ENCODE results near the gene PBX4.
A peak's percentile ranks its signal among the peaks of the same experiment; 100 is the strongest.

PBX4 gene

DNA sequence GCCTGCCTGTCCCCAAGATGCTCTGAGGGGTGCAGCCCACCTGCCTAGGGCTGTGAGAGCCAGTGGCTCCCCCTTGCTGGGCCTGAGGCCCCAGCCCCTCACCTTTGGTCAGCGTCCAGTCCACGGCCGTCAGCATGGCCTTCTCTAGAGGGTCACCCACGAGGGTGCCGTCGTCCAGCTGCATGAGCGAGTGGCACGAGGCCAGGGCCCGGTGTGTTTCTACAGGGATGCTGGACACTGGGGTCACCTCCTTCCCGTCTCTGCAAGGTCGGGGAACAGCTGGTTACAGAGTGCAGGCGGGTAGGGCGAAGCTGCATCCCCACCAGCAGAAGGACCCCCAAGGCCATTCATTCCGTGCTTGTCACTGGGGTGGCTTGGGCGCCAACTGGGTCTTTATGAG, 36.0 kb upstream of the PBX4 start:
- Mint-ChIP-seq H3K4me1 (no peaks in the 10 kb centered on the region), H3K27ac (no peak overlapping the region), H3K9me3 (no peaks in the 10 kb centered on the region), H3K27me3 (no peaks in the 10 kb centered on the region), H3K4me3 (no peak overlapping the region), H3K36me3 (peaks cover 68% of the 10 kb centered on the region)
- no peak for ATAC-seq

DNA sequence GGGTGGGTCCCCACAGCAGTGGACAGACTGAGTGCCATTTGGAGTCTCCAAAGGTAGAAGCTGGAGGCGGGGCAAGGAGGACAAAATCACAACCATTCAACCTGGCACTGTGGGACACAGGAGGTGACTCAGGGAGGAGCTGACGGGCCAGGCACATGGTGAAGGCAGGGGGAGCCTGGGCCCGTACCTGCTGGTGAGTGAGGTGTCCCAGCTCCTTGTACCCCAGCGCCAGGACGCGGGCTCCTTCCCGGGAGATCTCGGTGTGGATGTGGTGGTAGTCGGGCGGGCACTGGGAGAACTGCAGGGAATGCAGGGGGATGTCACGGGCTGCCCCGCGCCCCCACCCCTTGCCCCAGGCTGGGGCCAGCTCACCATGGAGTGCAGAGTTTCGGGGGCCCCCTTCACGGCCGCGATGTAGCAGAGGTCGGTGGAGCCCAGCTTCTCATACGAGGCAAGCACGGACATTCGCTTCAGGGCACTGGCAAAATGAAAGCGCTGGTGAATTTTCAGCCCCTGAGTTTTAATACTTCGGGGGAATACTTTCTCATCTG, 35.2 kb upstream of the PBX4 start:
- H3K9me3 Mint-ChIP-seq = no peaks in the 10 kb centered on the region
- no peaks in the 10 kb centered on the region for H3K4me1 Mint-ChIP-seq
- H3K27me3 Mint-ChIP-seq = no peaks in the 10 kb centered on the region
- H3K36me3 Mint-ChIP-seq = peaks cover 72% of the 10 kb centered on the region
- no peak overlapping the region for H3K4me3 Mint-ChIP-seq
- H3K27ac Mint-ChIP-seq = no peak overlapping the region
- ATAC-seq = no peak

DNA sequence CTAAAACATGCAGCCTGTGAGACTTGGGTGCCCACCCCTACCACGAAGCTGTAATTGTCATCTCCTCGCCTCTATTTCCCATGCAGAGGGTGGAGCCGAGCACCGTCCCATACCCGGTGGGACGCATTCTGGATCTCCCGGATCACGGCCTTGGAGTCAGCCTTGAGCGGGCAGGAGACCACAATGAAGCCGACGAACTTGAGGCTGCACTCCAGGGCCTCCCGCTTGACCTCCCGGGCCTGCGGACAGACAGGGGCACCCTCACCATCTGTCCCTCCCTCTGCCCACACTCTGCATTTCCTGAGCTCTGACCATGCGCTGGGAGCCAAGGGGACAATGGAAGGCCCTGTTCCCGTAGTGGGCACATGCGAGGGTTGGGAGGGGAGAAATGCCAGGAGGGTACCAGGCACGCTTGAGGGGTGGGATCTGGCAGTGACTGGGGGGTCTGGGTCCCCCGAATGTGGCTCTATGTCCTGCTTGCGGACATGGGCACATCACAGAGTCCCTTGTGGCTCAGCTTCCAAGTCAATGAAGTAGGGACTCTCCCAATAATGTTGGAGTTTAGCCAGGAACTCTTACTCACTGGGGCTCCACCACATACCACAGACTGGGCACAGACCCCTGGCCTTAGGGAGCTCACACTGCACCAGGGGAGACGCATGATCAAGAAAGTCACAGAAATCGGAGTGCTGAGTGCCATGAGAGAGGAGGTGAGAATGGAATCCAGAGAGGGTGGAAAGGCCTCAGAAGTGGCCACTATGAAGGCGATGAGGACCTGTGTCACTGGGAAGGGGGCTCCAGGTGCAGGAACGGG, 34.2 kb upstream of the PBX4 start:
- H3K4me1 Mint-ChIP-seq = no peaks in the 10 kb centered on the region
- H3K9me3 Mint-ChIP-seq = no peaks in the 10 kb centered on the region
- no peaks in the 10 kb centered on the region for H3K27me3 Mint-ChIP-seq
- no peak overlapping the region for H3K27ac Mint-ChIP-seq
- no peak for ATAC-seq
- no peak overlapping the region for H3K4me3 Mint-ChIP-seq
- peaks cover 73% of the 10 kb centered on the region for H3K36me3 Mint-ChIP-seq

DNA sequence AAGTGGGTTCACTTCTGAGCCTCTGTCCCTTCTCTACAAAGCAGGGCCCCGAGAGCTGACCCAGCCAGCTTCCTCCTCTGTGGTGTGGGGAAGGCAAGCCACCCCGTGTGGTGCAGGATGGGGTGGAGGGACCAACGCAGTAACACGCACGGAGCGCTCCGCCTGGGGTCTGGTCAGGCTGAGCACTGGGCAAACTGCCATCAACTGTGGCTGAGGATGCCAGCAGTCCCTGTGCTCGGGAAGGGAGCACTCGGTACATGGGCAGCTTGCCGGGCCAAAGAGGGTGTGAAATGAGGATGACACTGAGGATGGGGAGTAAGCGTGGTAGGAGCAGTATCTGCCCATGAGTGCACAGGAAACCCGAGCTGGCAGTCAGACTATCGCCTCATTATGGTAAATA, 32.6 kb upstream of the PBX4 start:
- ATAC-seq = no peak
- Mint-ChIP-seq H3K36me3 (peaks cover 73% of the 10 kb centered on the region), H3K27ac (no peak overlapping the region)

DNA sequence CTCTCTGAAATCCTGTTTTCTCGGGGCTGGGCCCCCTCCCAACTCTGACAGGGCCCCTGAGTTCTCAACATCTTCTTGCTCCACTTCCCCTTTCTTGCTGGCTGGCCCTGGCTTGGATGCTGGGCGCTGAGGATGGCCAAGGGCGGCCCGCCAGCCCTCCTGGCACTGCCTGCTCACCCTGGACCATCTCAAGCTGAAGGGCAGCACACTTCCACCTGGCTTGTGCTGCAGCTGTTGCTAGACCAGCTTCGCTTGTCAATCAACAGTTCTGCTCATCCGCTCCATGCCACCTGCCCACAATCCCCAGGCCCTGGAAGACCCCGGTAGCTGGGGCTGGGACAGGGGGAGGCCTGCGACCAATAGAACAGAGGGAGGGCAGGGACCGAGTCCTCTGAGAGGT, 31.8 kb upstream of the PBX4 start:
- Mint-ChIP-seq H3K27me3 (no peaks in the 10 kb centered on the region), H3K4me1 (no peaks in the 10 kb centered on the region), H3K9me3 (no peaks in the 10 kb centered on the region), H3K27ac (no peak overlapping the region), H3K36me3 (peaks cover 73% of the 10 kb centered on the region), H3K4me3 (no peak overlapping the region)
- ATAC-seq = no peak

More for the DNA sequence above, 32.6 kb upstream of the PBX4 start:
- Mint-ChIP-seq H3K4me1 (no peaks in the 10 kb centered on the region), H3K4me3 (no peak overlapping the region), H3K27me3 (no peaks in the 10 kb centered on the region), H3K9me3 (no peaks in the 10 kb centered on the region)

DNA sequence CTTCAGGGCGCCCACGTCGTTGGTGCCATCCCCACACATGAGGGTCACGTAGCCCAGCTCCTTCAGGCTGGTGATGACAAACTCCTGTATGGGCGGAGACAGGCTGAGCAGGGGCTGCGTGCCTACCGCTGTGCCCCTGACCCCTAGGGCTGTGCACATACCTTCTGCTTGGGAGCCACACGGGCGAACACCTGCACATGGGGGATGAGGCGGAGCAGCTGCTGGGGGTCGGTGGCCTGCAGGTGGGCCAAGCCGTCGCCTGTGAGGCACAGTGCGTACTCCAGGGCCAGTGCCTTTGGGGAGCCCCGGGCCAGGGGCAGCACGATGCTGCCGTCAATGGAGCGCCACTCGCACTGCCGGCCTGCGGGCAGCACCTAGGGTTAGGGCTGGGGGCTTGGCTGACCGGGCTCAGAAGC, 31.1 kb upstream of the PBX4 start:
- Mint-ChIP-seq H3K36me3 (peaks cover 73% of the 10 kb centered on the region), H3K9me3 (no peaks in the 10 kb centered on the region), H3K4me1 (no peaks in the 10 kb centered on the region), H3K4me3 (no peak overlapping the region), H3K27ac (peak overlapping the region; percentile 61), H3K27me3 (no peaks in the 10 kb centered on the region)
- ATAC-seq = no peak

DNA sequence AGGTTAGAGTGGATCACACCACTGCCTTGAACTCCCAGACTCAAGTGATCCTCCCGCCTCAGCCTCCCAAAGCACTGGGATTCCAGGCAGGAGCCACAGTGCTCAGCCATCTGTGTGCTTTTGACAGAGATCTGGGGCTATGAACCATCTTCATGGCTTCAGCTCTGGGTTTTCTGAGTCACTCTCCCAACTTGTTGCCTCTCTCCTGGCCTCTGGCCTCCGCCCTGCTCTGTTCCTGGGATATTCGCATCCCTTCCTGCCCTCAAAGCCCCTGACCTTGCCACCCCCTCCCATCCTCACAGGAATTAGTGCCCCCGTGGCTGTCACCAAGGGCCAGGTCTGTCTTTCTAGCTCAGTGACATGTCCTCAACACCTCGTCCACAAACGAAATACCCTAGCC, 30.7 kb upstream of the PBX4 start:
- no peak for ATAC-seq
- Mint-ChIP-seq H3K27me3 (no peaks in the 10 kb centered on the region), H3K9me3 (no peaks in the 10 kb centered on the region), H3K4me1 (peaks cover 4% of the 10 kb centered on the region), H3K27ac (peak overlapping the region; percentile 61), H3K36me3 (peaks cover 73% of the 10 kb centered on the region), H3K4me3 (no peak overlapping the region)

DNA sequence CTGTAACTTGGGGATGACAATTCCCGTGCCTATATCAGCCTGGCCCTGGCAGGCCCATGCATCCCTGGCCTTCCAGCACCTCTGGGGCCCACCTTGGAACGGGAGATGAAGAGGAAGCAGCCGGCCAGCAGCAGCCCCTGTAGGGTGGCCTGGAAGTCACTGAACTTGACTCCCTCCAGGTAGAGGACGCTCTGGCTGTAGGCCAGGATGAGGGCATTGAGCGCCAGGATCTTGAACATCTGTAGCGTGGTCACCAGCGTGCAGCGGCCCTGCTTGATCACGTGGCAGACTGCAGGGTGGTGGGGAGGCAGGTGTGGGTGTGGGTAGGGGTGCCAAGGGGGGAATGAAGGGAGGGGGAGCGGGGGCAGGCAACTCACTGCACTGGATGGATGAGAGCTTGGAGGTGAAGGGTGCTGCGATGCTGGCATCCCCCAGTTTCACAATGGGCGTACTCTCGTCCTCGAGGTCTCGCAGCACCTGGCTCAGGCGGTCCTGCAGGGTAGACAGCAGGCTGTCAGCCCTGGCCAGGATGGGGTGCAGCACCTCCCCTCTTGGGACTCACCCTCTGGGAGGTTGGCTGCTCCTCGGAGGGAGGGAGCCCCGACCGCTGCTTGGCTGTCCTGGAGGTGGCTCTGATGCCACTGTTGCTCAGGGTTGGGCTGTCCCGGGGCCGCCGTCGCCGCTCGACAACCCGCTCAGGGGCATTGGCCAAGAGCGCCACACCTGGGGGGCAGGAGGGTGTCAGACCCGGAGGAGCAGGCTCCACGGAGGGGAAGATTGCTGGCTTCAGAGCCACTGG, 28.7 kb upstream of the PBX4 start:
- ATAC-seq = no peak
- Mint-ChIP-seq H3K4me3 (no peak overlapping the region), H3K27ac (no peak overlapping the region), H3K27me3 (no peaks in the 10 kb centered on the region), H3K4me1 (peaks cover 18% of the 10 kb centered on the region), H3K36me3 (peaks cover 64% of the 10 kb centered on the region), H3K9me3 (no peaks in the 10 kb centered on the region)

DNA sequence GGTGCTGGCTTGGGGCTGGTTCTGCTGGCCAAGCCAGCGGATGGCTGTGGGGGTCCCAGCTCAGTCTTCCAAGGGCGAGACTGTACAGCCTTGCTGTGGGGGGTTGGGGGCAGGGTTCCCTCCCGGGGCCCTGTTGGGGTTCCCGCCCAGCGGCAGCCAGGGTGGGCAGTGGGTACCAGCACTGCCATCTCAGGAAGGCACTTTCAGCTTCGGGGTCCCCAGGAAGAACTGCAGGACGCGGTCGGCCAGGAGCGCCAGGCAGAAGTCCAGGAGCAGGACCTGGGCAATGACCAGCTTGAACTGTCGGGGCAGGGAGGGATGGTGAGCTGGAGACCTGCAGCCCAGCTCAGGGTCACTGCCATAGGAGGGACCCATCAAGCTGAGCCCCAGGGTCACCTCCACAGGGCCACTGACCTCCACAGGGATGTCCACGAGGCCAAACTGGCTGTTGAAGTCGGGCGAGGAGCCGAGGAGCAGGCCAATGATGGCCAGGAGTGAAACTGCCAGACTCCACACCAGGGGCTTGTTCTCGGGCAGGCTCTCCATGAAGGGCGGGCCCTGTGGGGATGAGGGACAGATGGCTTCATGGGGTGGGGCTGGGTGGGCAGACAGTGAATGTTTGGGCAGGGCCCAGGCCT, 26.9 kb upstream of the PBX4 start:
- no peak for ATAC-seq

DNA sequence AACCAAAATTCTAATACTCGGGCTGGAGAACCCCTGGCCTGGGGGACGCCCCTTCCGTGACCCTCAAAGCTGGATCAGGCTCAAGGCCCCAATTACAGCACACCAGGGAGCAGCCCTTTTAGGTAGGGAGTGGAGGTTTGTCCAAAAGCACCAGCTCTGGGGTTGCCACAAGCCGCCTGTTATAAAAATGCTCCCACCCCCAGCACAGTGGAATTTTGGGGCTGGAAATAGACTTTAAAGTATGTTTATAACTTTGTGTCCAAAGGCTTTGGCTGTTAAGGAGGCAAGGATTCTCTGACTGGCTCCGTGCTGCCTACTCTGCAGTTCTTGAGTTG, 25.5 kb upstream of the PBX4 start:
- no peaks in the 10 kb centered on the region for H3K9me3 Mint-ChIP-seq
- H3K36me3 Mint-ChIP-seq = peaks cover 60% of the 10 kb centered on the region
- H3K27ac Mint-ChIP-seq = peak overlapping the region; percentile 98
- H3K27me3 Mint-ChIP-seq = no peaks in the 10 kb centered on the region
- peak overlapping the region; percentile 99 for H3K4me3 Mint-ChIP-seq
- H3K4me1 Mint-ChIP-seq = peaks cover 25% of the 10 kb centered on the region
- ATAC-seq = no peak

More for the DNA sequence above, 26.9 kb upstream of the PBX4 start:
- no peaks in the 10 kb centered on the region for H3K9me3 Mint-ChIP-seq
- peaks cover 57% of the 10 kb centered on the region for H3K36me3 Mint-ChIP-seq
- H3K27ac Mint-ChIP-seq = no peak overlapping the region
- no peak overlapping the region for H3K4me3 Mint-ChIP-seq
- no peaks in the 10 kb centered on the region for H3K27me3 Mint-ChIP-seq
- H3K4me1 Mint-ChIP-seq = peaks cover 25% of the 10 kb centered on the region

DNA sequence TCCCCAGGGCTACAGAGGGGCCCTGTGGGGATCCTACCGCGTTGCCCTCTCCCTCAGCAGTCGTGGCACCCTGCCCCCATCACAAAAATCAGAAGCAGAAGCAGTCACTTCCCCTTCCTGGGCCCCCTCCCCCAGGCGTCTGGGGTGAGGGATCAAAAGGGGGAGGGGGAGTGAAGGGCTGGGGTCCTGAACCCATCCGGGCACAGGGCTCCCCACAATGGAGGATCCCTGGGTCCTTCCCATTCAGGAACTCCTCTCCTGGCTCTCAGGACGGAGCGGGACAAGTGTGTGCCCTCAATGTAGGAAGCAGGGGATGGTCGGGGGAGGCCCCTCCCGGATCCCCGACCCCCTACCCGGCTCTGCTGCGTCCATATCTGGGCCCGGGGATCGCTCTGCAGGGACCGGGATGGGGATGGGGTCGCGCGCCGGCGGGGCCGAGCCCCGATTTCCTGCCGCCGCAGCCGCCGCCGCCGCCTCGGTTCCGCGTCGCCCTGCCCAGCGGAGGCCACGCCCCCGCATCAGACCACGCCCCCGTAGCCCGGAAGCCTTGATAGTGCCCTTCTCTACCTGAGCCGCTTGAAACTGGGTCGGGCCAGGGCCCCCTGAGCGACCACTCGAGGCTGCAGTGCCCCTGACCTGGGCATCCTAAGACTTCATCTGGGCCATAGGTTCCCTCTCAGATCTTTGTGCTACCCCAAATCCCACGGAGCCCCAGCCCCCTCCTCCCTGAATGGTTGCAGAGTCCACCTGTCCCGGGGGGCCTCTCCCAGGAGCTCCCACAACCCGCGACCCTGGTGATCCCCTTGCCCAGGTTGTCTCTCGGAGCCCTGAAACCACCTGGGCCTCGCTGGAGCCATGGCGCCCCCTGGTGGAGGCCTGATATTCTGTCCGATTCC, 24.9 kb upstream of the PBX4 start, which contains the start of gene GMIP:
GMIP (minus strand) TSS at position 500 of the 896 bp plus-strand sequence; CDS start at position 372, 128 bp downstream.
- Mint-ChIP-seq H3K9me3 (no peaks in the 10 kb centered on the region), H3K4me1 (peaks cover 25% of the 10 kb centered on the region), H3K4me3 (peak within 1 kb of the TSS; percentile 99), H3K27me3 (no peaks in the 10 kb centered on the region), H3K36me3 (peaks cover 62% of the 10 kb centered on the region), H3K27ac (peak within 1 kb of the TSS; percentile 98)
- peak; percentile 94 for ATAC-seq

DNA sequence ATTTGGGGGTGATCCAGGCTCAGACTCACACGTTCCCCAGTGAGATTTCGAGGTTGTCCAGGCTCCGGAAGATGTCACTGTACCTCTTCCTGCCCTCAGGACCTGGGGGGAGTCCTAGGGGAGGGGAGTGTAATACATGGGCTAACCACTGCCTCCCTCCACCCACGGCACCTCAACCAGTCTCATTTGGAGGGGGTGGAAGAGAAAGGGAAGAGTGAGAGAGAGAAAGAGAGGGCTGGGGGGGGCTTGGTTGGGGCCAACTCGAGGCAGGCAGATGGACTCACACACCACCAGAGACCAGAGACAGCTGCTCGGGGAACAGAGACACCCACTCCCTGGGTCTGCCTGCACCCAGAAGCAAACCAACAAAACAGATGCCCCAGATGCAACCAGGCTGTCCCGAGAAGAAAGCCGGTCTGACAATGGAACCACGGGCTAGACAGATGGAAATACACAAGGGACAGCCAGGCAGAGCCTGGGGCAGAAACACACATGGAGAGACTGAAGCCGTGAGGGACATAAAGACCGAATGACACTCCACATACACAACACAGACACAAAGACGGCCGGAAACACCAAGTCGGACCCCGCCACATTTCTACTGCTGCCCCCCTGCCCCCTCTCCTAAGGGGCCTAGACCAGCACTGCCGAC, 24.1 kb upstream of the PBX4 start:
- Mint-ChIP-seq H3K27me3 (no peaks in the 10 kb centered on the region), H3K9me3 (no peaks in the 10 kb centered on the region), H3K36me3 (peaks cover 62% of the 10 kb centered on the region), H3K4me3 (peak overlapping the region; percentile 99), H3K27ac (peak overlapping the region; percentile 98), H3K4me1 (peaks cover 25% of the 10 kb centered on the region)
- ATAC-seq = peak; percentile 62

DNA sequence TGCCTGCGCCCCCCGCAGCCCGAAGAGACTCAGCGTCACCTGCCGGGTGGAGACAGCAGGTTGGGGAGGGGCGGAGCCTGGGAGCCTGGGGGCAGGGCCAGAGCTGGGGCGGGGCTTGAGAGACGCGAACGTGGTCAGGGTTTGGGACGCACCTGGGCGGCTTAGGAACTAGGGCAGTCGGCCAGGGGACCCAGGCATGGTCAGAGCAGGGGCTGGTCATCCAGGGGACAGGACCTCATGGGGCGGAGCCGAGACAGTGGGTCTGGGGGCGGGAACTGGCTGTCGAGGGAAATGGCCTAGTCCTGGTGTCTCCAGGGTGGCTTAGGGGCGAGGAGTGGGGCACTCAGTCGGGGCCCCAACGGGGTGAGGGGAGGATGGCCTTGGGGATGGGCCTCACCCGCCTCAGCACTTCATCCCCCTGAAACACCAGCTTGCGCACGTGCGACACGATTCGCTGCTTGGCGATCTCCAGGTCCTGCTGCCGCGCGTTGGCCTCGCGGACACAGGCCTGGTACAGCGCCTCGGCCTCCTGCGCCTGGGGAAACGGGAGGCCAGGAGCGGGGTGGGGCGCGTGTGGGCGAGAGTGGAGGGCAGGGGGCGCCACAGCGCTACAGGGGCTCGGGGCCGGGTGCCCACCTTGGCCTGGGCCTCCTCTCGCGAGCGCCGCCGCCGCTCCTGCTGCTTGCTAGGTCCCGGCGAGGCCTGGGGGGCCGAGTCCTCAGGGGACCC, 19.2 kb upstream of the PBX4 start:
- peaks cover 83% of the 10 kb centered on the region for H3K36me3 Mint-ChIP-seq
- no peak for ATAC-seq
- no peaks in the 10 kb centered on the region for H3K27me3 Mint-ChIP-seq
- no peak overlapping the region for H3K4me3 Mint-ChIP-seq
- no peaks in the 10 kb centered on the region for H3K9me3 Mint-ChIP-seq
- peaks cover 39% of the 10 kb centered on the region for H3K4me1 Mint-ChIP-seq
- no peak overlapping the region for H3K27ac Mint-ChIP-seq

DNA sequence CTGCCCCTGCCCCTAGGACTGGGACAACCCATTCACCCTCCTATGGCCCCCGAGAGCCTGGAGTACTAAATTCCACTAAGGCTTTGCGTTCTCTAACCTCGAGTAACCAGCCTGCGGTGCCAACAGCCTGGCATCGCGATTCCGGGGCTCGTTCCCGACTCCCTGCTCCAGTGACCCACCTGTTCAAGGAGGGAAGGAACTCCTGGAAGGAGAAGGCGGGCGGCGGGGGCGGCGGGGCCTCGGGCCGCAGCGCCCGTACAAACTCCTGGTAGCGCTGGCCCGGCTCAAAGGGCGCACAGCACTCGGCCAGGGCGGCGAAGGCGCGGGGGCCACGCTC, 18.7 kb upstream of the PBX4 start:
- Mint-ChIP-seq H3K27ac (no peak overlapping the region), H3K9me3 (no peaks in the 10 kb centered on the region), H3K36me3 (peaks cover 80% of the 10 kb centered on the region), H3K27me3 (no peaks in the 10 kb centered on the region), H3K4me3 (no peak overlapping the region), H3K4me1 (peaks cover 34% of the 10 kb centered on the region)
- no peak for ATAC-seq

Data from stimulated activated memory B cell treated with anti-CD40 and anti-IgM and Interleukin-4, amounts not matched to agents 10 μg/mL and 1 μg/mL and 100 μg/mL, for 72 hours (primary cell).